Nephron (organoid): ENCODE data around the gene SYNPO2L.
A peak's percentile ranks its signal among the peaks of the same experiment; 100 is the strongest.

Experiments used
- H3K27ac Mint-ChIP-seq, 3 experiments: 2 replicates each; pipeline ENCODE4 v1.8.0; 2020; ENCODE audit warnings: mixed read lengths in 3 of 3, mild to moderate bottlenecking in 2 of 3, moderate library complexity in 1 of 3
- H3K27me3 Mint-ChIP-seq: 2 replicates; pipeline ENCODE4 v1.8.0; 2021; ENCODE audit warnings: low read depth, mild to moderate bottlenecking, moderate library complexity, mixed read lengths
- H3K36me3 Mint-ChIP-seq: 2 replicates; pipeline ENCODE4 v1.8.0; 2020; ENCODE audit warnings: low read depth, mixed read lengths
- H3K4me1 Mint-ChIP-seq: 2 replicates; pipeline ENCODE4 v1.8.0; 2020; ENCODE audit warnings: mixed read lengths
- H3K4me3 Mint-ChIP-seq, 3 experiments: 2 replicates each; pipeline ENCODE4 v1.8.0; 2020; ENCODE audit warnings: mild to moderate bottlenecking in 3 of 3, mixed read lengths in 3 of 3, moderate library complexity in 2 of 3
- H3K9me3 Mint-ChIP-seq: 2 replicates; pipeline ENCODE4 v1.8.0; 2020; ENCODE audit warnings: mixed read lengths
- TF ChIP-seq, protein P1 (sequence below), 3 experiments: fragments of 200-600 bp; sonication (generic); IDR thresholded peaks; one replicate each; pipeline ENCODE4 v1.5.0; 2021; ENCODE audit warnings: antibody characterized with exemption in 3 of 3; ENCODE audit not compliant: unreplicated experiment in 3 of 3

SYNPO2L gene

DNA sequence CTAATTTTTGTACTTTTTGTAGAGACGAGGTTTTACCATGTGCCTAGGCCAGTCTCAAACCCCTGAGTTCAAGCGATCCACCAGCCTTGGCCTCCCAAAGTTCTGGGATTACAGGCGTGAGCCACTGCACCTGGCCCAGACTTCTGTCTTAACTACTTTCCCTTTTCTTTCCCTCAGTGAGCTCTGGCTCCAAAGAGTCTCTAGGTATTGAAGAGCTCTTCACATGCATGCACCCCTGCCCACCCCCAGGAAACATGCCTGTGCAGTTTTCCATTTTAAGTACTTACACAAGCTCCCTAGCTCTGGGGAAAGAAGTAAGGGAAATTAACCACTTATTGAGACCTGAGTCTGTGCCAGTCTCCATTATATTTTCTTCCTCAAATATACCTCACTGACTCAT, 16.5 kb downstream of the SYNPO2L start:
- Mint-ChIP-seq H3K27me3 (peaks cover 8% of the 10 kb centered on the region), H3K4me3 (no peak overlapping the region), H3K36me3 (no peaks in the 10 kb centered on the region), H3K27ac (no peak overlapping the region), H3K4me1 (peaks cover 24% of the 10 kb centered on the region), H3K9me3 (no peaks in the 10 kb centered on the region)
- TF ChIP-seq, protein P1, sequence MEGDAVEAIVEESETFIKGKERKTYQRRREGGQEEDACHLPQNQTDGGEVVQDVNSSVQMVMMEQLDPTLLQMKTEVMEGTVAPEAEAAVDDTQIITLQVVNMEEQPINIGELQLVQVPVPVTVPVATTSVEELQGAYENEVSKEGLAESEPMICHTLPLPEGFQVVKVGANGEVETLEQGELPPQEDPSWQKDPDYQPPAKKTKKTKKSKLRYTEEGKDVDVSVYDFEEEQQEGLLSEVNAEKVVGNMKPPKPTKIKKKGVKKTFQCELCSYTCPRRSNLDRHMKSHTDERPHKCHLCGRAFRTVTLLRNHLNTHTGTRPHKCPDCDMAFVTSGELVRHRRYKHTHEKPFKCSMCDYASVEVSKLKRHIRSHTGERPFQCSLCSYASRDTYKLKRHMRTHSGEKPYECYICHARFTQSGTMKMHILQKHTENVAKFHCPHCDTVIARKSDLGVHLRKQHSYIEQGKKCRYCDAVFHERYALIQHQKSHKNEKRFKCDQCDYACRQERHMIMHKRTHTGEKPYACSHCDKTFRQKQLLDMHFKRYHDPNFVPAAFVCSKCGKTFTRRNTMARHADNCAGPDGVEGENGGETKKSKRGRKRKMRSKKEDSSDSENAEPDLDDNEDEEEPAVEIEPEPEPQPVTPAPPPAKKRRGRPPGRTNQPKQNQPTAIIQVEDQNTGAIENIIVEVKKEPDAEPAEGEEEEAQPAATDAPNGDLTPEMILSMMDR (IDR thresholded peaks at IDR 0.05; ENCODE audit: unreplicated experiment in 3 of 3): no peak

DNA sequence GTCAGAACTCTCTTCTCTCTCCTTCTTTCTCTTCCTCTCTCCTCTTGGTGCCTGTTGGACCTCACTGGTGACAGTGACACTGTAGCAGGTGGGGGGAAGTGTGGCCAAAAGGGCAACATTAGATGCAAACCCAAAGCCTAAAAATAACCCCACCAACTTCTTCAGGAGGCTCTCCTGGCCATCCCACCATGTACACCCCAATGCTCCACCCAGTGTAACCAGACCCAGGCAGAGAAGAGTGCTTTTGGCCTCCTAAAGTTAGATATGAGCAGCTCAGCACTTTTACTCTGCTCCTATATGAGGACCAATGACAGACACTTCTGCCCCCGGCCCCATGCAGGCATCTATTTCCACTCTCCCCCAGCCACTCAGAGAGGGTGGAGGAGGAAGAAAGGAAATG, 20.0 kb downstream of the SYNPO2L start:
- no peaks in the 10 kb centered on the region for H3K9me3 Mint-ChIP-seq
- no peaks in the 10 kb centered on the region for H3K36me3 Mint-ChIP-seq
- TF ChIP-seq, protein P1 (IDR thresholded peaks at IDR 0.05; ENCODE audit: unreplicated experiment in 3 of 3): no peak
- H3K27me3 Mint-ChIP-seq: peaks cover 8% of the 10 kb centered on the region
- H3K27ac Mint-ChIP-seq: no peak overlapping the region
- H3K4me3 Mint-ChIP-seq: no peak overlapping the region
- peaks cover 9% of the 10 kb centered on the region for H3K4me1 Mint-ChIP-seq

DNA sequence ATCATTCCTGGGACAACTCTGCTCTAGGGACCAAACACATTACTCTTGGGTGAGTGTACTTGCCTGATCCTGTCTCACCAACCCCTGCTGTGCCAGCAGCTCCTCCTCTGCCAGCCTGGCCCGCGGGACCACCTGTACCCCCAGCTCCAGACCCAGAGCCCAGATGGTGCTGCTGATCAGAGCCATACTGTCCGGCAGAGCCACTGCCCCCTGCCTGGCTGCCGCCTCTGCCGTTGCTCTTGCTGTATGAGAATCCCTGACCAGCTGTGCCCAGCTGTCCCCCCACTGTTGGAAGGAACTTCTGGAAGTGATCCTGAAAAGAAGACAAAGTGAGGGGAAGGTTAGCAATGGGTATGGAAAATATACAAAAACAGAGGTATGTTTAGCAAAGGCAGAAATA, 21.4 kb downstream of the SYNPO2L start:
- Mint-ChIP-seq H3K36me3 (no peaks in the 10 kb centered on the region), H3K4me1 (peaks cover 4% of the 10 kb centered on the region), H3K4me3 (no peak overlapping the region), H3K27me3 (peaks cover 7% of the 10 kb centered on the region), H3K9me3 (no peaks in the 10 kb centered on the region), H3K27ac (no peak overlapping the region)
- TF ChIP-seq, protein P1 (IDR thresholded peaks at IDR 0.05; ENCODE audit: unreplicated experiment in 3 of 3): no peak

DNA sequence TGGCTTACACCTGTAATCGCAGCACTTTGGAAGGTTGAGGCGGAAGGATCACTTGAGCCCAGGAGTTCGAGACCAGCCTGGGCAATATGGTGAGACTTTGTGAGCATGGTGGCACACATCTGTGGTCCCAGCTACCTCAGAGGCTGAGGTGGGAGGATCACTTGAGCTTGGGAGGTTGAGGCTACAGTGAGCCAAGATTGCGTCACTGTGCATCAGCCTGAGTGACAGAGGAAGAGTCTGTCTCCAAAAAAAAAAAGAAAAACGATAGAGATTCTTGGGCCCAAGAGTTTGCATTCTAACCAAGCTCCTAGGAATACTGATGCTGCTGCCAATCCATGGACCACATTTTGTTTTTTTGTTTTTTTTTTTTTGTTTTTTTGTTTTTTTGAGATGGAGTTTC, 26.7 kb downstream of the SYNPO2L start:
- H3K9me3 Mint-ChIP-seq: no peaks in the 10 kb centered on the region
- TF ChIP-seq, protein P1 (IDR thresholded peaks at IDR 0.05; ENCODE audit: unreplicated experiment in 3 of 3): no peak
- no peaks in the 10 kb centered on the region for H3K27me3 Mint-ChIP-seq
- H3K27ac Mint-ChIP-seq: no peak overlapping the region
- no peak overlapping the region for H3K4me3 Mint-ChIP-seq
- H3K36me3 Mint-ChIP-seq: no peaks in the 10 kb centered on the region
- H3K4me1 Mint-ChIP-seq: peaks cover 17% of the 10 kb centered on the region

DNA sequence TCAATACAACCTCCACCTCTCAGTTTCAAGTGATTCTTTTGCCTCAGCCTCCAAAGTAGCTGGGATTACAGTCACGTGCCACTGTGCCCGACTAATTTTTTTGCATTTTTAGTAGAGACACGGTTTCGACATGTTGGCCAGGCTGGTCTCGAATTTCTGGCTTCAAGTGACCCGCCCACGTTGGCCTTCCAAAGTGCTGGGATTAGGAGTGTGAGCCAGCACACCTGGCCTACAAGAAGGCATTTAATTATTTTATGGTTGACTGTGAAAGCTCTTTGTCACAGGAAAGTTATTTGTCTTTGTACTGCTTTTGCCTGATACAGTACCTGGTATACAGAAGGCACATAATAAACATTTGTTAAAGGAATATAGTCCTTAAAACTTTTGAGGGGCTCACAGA, 27.4 kb downstream of the SYNPO2L start:
- H3K36me3 Mint-ChIP-seq: no peaks in the 10 kb centered on the region
- H3K27ac Mint-ChIP-seq: no peak overlapping the region
- H3K9me3 Mint-ChIP-seq: no peaks in the 10 kb centered on the region
- no peaks in the 10 kb centered on the region for H3K27me3 Mint-ChIP-seq
- H3K4me3 Mint-ChIP-seq: peak overlapping the region in 2 of 3 experiments; percentile 17 to 32
- TF ChIP-seq, protein P1 (IDR thresholded peaks at IDR 0.05; ENCODE audit: unreplicated experiment in 3 of 3): no peak
- peaks cover 22% of the 10 kb centered on the region for H3K4me1 Mint-ChIP-seq

DNA sequence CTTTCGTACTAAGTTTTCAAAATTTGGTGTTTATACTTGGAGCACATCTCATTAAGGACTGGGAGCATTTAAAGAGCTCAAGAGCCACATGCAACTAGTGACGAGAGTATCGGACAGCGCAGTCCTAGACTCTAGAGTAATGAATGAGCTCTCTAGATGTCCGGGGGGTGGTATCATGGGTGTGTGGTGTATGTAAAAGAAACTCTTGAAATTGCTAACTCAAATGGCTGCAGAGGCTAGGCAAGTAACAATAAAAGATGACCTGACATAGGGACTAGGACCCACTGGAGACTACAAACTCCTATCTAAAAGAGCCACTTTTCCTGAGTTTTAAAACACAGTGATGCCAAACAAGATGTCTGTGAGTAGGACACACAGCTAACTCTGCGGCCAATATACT, 28.5 kb downstream of the SYNPO2L start:
- H3K27ac Mint-ChIP-seq: peak overlapping the region; percentile 43 to 86 (median 78)
- no peaks in the 10 kb centered on the region for H3K27me3 Mint-ChIP-seq
- peaks cover 23% of the 10 kb centered on the region for H3K4me1 Mint-ChIP-seq
- no peaks in the 10 kb centered on the region for H3K9me3 Mint-ChIP-seq
- H3K4me3 Mint-ChIP-seq: peak overlapping the region; percentile 82 to 97 (median 95)
- H3K36me3 Mint-ChIP-seq: no peaks in the 10 kb centered on the region
- TF ChIP-seq, protein P1 (IDR thresholded peaks at IDR 0.05; ENCODE audit: unreplicated experiment in 3 of 3): no peak
